Tibial nerve (tissue), 3 donors: ENCODE data around the gene ZCCHC8.

Experiments used
- POLR2A ChIP-seq, 2 donors: fragments of 450-650 bp; IDR thresholded peaks; one replicate each; pipeline ENCODE4 v1.6.1; 2017; ENCODE audit warnings: antibody characterized with exemption in 2 of 2, mild to moderate bottlenecking in 2 of 2, moderate library complexity in 2 of 2
- TF ChIP-seq, protein P1 (sequence below), 5 experiments: fragments of 200-600 bp in 3 of 5; fragments of 450-650 bp in 2 of 5; sonication (generic) in 3 of 5; IDR thresholded peaks; one replicate each; pipeline ENCODE4 v1.5.1; 2016 to 2019; ENCODE audit warnings: antibody characterized with exemption in 5 of 5, mild to moderate bottlenecking in 3 of 5, moderate library complexity in 2 of 5

DNA sequence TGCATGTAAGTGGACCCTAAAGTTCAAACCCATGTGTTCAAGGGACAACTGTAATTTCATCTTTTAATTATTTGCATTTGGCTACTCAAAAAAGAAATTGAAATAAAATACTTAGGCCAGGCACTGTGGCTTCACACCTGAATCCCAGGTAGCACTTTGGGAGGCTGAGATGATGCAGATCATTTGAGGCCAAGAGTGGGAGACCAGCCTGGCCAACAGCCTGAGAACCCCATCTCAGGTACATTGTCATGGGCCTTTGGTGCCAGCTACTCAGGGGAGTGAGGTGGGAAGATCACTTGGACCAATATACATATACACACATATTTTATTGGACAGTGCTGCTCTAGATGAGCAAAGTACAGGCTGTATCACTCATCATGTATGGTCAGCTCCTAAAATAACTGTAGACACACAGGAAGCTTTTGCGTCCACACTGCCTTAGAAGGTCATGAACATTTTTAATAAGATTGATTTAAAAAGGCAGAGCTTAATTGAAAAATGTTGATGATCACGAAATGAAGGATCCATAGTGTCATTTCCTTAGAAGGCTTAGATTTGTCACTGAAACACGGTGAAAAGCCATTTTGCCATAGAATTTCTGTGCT lies 2.5 kb upstream of the ZCCHC8 start:
- TF ChIP-seq, protein P1, sequence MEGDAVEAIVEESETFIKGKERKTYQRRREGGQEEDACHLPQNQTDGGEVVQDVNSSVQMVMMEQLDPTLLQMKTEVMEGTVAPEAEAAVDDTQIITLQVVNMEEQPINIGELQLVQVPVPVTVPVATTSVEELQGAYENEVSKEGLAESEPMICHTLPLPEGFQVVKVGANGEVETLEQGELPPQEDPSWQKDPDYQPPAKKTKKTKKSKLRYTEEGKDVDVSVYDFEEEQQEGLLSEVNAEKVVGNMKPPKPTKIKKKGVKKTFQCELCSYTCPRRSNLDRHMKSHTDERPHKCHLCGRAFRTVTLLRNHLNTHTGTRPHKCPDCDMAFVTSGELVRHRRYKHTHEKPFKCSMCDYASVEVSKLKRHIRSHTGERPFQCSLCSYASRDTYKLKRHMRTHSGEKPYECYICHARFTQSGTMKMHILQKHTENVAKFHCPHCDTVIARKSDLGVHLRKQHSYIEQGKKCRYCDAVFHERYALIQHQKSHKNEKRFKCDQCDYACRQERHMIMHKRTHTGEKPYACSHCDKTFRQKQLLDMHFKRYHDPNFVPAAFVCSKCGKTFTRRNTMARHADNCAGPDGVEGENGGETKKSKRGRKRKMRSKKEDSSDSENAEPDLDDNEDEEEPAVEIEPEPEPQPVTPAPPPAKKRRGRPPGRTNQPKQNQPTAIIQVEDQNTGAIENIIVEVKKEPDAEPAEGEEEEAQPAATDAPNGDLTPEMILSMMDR (IDR thresholded peaks at IDR 0.05), result no peak
- TF ChIP-seq POLR2A (IDR thresholded peaks at IDR 0.05), result no peak
